NCI-H82 (cell line): ENCODE measurements around the gene TRIM65.

Experiments used
- DNase-seq: peaks from one replicate; lab custom pipeline; 2025; lab: John Stamatoyannopoulos, UW

The TRIM65 gene, protein sequence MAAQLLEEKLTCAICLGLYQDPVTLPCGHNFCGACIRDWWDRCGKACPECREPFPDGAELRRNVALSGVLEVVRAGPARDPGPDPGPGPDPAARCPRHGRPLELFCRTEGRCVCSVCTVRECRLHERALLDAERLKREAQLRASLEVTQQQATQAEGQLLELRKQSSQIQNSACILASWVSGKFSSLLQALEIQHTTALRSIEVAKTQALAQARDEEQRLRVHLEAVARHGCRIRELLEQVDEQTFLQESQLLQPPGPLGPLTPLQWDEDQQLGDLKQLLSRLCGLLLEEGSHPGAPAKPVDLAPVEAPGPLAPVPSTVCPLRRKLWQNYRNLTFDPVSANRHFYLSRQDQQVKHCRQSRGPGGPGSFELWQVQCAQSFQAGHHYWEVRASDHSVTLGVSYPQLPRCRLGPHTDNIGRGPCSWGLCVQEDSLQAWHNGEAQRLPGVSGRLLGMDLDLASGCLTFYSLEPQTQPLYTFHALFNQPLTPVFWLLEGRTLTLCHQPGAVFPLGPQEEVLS

DNA sequence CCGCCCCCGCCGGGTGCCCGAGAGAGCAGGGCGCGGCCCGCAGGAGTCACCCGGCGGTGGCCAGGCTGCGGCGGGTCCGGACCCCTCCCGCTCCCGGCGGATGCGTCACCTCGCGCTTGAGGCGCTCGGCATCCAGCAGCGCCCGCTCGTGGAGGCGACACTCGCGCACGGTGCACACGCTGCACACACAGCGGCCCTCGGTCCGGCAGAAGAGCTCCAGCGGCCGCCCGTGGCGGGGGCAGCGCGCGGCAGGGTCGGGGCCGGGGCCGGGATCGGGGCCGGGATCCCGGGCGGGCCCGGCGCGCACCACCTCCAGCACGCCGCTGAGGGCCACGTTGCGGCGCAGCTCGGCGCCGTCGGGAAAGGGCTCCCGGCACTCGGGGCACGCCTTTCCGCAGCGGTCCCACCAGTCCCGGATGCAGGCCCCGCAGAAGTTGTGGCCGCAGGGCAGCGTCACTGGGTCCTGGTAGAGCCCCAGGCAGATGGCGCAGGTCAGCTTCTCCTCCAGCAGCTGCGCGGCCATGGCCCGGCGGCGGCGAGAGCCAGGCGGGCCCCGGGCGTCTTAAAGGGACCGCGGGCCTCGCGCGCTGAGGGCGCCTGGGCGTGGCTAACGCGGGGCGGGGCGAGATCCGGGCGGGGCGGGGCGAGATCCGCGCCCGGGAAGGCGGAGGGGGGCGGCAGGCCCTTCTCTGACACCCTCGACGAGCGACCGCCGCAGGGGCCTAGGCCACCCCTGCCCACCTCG is at the start of gene TRIM65:
Gene TRIM65 (minus strand): TSS at position 537 of the 745 bp plus-strand sequence. CDS start 14 bp downstream, at position 523.
- peak; percentile 90 for DNase-seq

DNA sequence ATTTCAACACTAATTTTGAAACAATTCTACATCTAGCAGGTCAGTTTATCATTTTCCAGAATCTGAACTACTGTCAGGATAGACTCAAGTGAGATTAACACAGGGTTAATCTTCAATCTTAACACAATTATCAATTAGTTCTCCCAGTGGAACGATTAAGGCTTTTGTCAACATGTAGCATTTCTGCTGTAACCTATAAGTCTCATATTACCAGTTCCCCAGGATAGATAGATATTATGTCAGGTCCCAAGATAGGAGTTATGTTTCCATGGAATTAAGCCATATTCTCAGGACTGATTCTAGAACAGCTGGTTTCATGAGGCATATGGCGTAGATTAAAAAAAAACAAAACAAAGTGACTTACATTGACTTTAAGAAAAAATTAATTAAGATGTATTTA is 48.5 kb upstream of the TRIM65 start:
- DNase-seq: peak; percentile 85

DNA sequence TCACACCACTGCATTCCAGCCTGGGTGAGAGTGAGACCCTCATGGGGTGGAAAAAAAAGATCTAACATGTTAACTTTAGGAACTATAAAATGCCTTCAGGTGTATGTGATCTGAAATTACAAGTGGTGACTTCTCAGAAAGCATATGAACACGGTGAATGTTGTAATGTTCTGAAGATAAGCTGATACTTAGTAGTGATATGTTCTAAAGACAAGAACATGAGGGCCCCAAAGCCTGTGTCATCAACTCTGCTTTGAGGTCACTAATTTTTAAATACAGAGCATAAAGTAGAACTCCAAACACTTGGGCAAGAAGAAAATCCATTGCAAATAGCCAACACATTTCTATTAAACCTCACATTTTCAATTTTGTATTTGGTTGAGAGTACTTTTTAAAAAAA is 46.7 kb upstream of the TRIM65 start:
- no peak for DNase-seq

DNA sequence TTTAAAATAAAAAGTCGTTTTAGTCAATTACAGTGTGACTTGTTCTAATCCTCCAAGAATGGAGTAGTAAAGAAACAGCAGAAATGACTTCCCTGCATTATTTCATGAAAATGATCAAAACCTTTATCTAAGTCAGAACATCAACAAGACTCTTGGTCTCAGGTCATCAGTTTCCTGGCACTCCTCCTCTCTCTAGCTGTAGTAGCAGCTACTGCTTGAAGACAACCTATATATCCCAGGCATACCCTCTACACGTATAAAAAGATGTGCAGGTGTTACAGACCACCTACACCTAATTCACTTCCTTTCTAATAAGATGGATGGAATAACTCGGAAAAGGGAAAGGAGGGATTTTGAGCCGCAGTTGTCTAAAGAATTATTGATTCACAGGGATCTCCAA is 45.7 kb upstream of the TRIM65 start:
- no peak for DNase-seq

DNA sequence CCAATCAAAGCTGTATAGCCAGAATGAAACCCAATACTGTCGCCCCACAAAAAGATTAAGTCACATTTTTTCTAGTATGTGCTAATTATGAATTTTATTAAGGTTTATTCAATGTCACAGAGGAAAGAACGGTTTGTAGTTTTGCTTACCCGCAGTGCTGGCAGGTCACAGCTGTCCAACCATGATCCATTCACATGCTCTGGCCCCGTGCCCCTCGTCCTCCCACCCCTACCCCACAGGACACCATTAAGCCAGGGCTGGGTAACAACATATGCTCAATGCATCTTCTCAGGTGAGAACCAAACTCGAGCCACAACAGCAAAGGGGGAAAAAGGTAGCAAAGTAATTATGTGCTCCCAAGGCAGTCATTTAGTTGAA is 44.7 kb upstream of the TRIM65 start:
- DNase-seq: peak; percentile 38

DNA sequence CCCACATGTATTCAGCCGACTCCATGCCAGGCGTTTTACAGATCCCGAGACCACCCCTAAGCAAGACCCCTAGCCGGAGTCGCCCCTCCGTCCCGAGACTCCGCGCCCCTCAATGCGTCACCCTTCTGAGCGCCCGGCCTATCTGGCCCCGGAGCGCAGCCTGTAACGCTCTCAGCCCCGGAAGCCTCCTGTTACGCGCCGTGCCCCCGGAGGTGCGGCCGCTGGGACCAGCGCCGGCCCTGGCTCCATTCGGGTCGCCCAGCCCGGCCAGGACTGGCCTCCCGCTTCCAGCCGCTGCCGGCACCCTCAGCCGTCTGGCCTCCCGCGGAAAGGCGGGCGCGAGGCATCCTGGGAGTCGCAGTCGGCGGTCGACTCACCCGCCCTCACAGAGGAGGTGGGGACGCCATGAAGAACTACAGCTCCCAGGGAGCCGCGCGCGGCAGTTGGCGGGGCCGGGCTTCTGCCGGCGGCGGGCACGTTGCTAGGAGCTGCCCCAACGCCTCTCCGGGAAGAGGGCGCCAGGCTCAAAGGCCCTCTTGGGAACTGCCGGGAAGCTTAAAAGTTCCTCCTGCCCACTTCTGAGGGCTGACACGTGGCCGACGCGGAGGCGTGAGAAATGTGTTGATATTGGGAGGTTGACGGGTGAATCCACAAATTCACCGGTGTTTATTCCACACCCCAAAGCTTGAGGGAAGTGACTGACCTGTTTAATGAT is 44.1 kb upstream of the TRIM65 start, which contains the start of gene FBF1:
Gene FBF1 (minus strand): TSS at position 316 of the 715 bp plus-strand sequence. CDS start 2,893 bp downstream, outside the sequence.
- peak; percentile 98 for DNase-seq

DNA sequence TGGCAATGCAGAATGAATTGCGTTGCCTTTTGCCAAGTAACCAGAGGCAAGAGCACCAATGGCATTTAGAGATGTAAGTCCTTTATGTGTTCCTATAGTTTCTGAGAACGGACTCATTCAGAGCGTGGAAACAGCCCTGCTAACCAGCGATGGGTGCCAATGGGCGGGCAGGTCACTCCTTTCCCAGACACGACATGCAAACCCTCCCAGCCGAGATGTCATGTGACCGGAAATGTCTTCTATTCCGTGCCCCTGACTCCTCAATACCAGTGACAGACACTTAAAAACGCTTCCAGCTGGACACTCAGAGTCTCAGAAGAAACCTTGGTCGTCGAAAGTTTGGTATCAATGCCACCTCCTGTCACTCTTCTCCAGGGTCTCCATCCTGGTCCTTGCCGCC is 40.9 kb upstream of the TRIM65 start:
- DNase-seq: no peak

DNA sequence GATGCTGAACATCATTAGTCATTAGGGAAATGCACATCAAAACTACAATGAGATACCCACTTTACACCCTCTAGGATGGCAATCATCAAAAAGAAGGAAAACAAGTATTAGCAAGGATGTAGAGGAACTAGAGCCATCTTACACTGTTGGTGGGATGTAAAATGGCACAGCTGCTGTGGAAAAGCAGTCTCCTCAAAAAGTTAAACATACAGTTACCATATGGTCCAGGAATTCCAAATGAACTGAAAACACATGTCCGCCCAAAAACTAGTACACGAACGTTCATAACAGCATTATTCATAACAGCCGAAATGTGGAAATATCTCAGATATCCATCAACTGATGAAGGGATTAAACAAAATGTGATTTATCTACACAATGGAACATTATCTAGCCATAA is 37.1 kb upstream of the TRIM65 start:
- DNase-seq: no peak

DNA sequence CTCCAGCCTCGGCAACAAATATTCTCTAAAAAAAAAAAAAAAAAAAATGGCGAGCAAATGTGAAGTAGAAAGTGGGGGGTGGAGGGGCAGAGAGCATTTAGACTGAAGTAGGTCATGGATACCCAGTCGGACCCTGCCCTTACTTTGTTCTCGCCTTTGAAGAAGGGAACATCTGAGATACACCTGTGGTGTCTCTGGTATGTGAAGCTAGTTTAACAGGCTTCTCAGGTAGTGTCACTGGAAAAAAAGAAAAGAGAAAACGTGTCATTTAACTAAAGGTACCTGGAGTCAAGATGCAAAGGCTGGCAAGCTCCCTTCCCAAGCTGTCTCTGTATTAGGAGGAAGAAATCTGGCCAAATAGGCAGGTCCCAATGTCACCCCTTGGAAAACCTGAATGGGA is 36.1 kb upstream of the TRIM65 start:
- DNase-seq: no peak

DNA sequence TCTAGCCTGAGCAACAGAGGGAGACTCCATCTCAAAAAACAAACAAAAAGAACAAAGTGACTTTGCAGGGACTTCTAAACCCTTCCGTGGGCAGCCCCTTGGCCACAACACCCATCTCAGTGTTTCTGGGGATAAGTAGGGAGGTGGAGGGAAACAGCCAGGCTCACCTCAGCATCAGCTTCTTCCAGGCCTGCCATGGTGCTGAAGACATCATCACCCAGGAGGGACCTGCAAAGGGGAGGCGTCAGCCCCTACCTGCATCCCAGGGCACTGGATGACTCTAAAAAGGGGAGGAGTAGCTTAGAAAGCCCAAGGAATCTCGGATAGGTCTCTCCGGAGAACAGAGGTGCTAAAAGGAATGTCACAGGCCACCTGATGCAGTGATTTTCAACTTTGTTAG is 34.3 kb upstream of the TRIM65 start:
- DNase-seq: no peak

DNA sequence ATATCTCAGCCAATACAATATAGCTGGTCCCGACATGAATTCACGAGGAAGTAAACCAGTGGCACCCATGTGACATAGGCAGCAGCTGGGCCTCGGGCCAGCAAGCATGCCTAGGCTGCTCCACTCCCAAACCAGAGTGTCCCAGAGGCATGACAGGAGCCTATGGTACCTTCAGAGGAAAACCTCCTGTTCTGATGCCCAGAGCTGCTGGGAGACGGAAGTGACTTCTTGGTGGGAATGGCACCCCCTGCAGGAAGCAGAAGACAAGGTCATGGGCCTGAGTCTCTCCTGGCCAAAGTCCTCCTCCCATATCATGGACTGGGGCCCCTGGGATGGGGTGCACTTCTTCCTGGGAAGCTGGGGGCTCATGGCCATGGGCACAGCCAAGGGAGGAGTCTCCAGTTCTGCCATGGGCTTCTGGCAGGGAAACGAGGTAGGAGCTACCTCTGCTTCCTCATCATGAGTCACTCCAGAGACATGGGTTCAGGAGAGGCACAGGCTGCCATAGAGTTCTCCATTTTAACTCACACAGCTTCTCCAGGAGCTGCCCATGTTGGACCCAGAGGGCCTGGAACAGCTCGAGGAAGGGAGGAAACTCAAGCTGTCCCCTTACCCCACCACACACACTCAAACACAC is 30.7 kb upstream of the TRIM65 start:
- DNase-seq: peak; percentile 63

DNA sequence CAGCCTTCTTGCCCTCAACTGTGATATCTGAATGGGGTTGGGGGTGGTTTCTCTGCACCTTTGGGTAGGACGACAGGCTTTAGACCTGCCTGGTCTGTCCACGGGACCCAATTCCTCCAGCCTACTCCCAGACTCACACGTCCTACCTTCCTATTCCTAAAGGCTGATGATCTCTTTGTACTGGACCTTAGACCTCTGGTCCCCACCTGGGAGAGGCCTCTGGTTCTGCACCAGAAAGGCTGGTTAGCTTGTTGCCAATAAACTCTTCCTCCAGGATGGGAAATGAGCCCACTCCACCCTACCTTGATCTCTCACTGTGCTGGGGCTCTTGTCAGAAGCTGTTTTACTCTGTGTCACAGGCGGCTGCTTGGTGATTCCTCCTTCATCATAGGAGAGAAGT is 29.7 kb upstream of the TRIM65 start:
- DNase-seq: no peak

DNA sequence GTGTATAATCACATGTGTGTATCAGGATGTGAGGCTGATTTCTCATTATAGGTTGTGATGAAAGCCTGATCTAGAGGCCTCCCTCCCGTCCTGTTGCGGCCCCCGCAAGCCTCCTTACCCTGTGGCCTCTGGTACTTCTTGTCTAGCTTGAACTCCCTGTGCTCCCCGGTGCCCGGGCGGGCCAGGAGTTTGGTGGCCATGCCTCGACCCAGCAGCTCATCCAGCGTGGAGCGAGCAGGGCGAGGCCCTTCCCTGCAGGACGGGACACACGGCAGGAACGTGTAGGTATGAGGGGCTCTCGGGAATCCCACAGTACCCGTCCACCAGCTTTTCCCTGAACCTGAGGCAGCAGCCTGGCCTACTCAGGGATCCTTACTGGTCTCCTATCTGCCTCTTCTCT is 29.2 kb upstream of the TRIM65 start:
- DNase-seq: no peak

DNA sequence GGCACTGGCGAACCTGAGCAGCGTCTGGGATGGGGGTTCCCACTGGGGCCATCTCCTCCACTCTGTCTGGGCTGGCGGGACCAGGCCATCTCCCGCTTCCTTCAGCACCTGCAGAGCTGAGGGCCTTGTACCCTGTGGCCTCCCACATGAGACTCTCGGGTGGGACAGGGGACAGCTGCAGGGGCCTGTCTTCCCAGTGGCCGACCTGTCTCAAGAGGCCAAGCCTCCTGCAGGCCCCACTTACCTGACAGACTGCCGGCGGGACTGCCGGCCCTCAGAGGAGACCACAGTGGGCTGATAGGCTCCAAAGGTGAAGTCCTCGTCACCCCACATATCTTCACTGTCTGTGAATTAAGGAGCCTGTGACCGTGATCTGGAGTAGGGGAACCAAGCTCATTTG is 28.4 kb upstream of the TRIM65 start:
- no peak for DNase-seq

DNA sequence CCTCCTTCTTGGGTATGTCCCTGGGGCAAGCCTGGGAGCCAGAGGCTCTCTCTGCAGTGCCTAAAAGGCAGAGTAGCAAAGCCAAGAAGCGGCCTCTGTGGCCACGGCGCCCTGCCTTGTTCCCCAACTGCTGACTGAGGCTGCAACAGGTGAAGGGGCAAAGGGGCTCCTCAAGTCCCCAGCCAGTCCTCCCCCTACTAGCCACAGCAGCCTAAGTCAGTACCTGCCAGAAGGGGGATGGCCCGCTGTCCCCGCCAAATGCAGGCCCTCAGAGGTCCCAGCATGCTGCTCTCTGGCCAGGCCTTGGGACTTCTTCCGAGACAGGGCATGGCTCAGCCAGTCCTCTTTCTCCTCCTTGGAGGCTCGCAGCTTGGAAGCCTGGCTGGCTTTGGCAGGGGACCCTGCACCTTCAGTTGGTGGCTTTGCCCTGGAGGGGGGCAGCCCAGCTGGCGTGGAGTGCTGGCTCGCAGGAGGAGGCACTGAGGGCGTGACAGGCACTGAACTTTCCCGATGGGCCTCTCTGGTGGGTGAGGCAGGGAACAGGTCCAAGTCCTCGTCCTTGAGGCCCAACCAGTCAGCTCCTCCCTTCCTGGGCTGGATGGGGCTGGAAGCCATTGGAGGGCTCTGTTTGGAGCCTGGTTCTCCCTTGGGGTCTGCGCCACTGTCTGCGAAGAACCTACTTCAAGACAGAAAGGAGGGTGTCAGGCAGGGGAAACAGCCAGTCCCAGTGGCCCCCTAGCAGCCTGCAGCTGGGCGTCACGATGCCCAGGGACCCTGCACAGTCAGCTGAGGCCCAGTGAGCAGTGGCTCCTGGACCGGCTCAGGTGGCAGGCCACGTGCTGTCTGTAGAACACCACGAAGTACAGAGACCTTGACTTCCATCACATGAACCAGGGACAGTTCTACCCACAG is 26.5 kb upstream of the TRIM65 start:
- DNase-seq: no peak

DNA sequence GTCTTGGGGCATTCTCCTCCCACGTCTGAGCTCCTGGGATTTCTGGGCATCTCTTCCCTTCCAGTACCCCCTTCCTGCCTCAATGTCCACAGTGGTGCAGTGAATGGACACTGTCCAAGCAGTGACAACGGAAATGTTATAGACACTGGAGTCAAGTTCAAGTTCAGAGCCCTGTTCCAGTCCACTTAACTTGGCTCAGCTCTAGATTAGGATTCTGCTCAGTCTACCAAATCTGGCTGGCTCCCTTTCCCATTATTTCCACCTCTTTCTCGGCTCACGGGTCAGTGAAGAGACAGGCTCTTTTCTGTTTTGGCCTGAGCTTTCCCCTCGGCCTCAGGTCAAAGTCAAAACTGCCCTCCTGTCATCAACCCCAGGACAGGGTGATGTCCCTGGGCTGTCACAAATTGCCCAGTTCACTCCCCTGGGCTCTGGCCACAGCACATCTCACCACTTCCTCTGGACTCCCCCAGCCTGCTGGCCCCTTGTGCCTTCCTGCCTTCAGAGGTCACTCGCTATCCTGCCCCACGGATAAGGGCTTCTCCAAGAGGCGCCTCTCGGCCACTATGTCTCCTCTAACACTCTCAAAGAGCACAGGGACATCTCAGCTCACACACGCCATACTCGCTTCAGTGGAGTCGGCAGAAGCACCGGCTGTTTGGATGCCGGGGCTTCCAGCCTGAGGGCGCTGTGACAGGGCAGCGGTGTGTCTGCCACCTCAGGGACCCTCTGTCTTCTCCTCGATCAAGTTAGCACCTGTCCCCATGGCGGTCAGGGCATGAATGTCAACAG is 25.6 kb upstream of the TRIM65 start:
- no peak for DNase-seq

DNA sequence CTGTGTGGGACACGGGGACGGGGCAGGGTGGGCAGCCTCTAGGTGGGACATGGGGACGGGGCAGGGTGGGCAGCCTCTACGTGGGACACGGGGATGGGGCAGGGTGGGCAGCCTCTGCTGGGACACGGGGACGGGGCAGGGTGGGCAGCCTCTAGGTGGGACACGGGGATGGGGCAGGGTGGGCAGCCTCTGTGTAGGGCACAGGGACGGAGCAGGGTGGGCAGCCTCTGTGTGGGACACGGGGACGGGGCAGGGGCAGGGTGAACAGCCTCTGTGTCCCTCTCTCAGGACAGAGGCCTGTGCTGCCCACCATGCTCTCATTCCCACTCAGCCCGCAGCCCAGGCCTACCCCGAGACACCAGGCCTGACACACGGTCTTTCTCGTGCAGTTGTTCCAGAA is 24.8 kb upstream of the TRIM65 start:
- DNase-seq: no peak

DNA sequence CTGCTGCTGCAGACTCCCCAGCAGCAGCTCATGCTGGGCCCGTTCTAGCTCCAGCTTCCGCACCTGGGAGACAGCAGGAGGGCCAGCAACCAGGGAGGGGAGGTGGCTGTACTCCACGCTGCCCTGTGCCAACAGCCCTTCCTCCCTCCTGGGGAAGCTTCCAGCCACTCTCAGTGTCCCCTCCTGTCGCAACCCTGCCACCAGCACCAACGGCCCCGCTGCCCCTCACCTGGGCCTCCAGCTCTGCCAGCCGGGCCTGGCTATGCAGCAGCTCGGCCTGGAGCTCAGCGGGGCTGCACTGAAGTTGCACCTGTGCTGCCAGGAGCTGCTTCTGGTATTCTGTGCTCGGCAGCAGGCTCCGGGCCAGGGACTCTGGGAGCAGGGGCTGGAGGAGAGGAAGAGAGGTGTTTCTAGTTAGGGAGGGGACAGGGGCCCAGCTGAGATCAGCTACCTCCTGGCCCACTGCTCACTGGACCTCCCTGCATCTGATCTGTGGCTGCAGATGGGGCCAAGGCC is 23.4 kb upstream of the TRIM65 start:
- no peak for DNase-seq

DNA sequence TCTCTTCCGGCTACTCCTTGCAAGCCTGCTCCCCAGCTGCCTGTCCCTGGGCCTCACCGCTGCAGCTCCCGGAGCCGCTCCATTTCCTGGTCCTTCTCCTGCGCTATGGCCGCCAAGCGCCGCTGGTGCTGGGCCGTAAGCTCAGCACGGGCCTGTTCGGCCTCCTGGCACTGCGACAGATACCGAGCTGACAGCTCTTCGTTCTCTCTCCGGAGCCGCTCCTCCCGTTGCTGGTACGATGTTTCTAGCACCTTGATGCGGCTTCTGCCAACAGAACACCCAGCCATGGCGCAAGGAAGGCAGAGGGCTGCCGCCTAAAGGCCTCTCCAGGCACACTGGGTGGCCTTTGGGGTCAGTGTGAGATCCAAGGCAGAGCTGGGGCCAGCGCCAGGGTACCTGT is 22.9 kb upstream of the TRIM65 start:
- no peak for DNase-seq

DNA sequence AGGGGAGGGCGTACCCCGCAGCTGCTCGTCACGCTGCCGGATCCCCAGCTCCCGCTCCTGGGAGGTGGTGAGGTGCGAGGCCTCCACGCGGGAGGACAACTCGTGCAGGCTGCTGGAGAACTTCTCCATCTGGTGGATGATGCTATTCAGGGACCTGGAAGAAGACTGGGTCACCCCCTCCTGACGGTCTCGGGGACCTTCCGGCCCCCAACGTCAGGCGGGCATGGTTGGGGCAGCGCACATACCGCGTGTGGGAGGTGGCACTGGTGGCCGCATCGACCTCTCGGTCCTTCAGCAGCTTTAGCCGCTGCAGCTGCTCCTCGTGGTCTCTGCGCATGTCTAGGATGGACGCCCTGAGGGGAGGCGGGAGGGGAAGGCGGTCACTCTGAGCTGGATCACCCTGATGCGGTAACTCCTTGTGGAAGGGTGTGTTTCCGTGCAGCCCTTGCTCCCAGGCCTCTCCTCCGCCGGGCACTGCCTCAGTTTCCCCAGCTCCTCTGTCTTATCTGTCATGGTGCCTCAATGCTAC is 21.2 kb upstream of the TRIM65 start:
- DNase-seq: no peak
